HUDEP-2 (cell line): ENCODE results near the gene RDH13.
"Not testable (repeated sequence)": the region's sequence is repeated elsewhere in the genome, so short reads cannot be mapped to it uniquely, and the experiment has no call there.

Experiments used
- DNase-seq, 76 experiments: peaks; one replicate each; lab custom pipeline; 2025; ENCODE audit not compliant: unreplicated experiment in 76 of 76; lab: John Stamatoyannopoulos, UW

Gene RDH13

DNA sequence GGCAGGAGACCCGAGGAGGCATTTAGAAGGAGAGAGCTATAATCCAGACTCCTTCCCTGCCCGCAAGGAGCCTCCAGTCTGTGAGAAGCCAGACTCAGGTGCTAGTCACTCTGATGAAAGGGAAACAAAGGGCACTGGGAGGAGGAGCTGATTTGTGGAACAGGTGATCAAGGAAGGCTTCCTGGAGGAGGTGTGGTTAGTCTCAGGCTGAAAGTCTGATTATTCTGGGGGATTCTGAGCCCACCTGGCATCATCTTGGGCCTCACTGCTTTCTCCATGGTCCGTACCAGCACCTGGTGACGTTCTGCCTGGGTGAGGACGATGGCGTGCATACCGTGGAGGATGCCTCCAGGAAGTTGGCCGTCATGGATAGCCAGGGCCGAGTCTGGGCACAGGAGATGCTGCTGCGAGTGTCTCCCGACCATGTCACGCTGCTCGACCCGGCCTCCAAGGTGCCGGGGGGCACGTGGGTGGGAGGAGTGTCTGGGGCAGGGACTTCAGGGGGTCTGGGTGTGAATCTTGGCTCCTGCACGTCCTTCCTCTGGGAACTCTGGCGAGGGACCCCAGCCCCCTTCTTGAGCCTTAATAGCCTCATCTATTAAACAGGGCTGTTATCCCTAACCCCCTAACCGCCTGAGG, 16.6 kb upstream of the RDH13 start:
- no peak for DNase-seq

DNA sequence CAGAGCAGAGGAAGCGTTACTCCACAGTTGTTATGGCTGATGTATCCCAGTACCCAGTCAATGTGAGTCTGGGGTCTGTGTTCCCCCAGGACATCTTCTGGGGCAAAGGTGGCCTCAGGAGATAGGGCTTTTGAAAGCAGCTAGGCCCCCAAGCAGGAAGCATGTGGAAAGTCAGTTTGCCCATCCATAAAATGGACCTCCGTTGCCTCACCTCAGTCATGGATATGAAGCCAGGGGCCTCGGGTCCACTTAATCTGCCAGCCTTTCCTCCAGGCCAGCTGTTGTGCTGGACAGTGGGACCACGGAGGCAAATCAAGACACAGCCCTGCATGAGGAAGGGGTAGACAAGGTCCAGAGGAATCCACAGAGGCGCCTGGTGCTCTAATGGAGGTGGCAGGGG, 16.0 kb upstream of the RDH13 start:
- no peak for DNase-seq

- no peak for DNase-seq
Observed at GRCh38 chr19:55077106-55077505, 14.2 kb upstream of the RDH13 start.

DNA sequence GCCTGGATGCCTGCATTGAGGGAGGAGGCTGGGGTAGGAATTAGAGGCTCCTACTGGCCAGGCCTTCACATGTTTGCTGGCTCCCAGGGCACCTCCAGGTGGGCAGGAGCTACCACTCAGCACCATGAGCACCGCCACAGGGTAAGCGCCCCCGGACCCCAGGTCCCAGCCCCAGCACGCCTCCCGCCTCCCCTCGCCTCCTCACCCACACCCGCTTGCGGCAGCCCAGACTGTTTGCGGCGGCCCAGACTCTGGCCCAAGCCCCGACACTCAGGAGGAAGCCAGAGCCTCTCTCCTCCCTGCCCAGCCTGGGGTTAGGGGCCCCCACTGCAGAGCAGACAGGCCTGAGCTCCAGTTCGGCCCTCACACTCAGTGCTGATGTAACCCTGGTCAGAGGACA, 13.4 kb upstream of the RDH13 start:
- DNase-seq: no peak

GRCh38 chr19:55075371-55075998, 12.5 kb upstream of the RDH13 start, which contains the start of gene EPS8L1:
TSS of gene EPS8L1 (plus strand) at chr19:55075869. CDS start at chr19:55076445, 576 bp downstream.
- DNase-seq: no peak

DNA sequence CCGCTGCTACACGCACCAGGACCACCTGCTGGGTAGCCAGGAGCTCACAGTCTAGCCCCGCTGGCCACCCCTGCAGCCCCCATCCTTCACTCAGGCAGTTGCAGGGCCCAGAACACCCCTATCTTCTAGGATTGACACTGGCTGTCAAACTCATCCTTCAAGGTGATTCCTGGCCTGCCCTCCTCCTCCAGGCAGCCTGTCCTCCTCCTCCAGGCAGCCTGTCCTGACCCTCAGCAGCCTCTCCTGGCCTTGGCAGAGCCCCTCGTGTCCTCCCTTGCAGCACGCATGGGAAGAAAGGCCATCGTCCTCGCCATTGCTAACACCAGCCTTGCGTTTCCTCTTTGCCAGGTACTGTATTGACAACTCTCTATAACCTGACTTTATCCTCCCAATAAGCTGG, 9.0 kb upstream of the RDH13 start:
- no peak for DNase-seq

GRCh38 chr19:55071129-55071502, 8.2 kb upstream of the RDH13 start:
- DNase-seq: peak in 65 of 76 experiments; percentile 8 to 88 (median 59)

- DNase-seq: no peak
Observed at GRCh38 chr19:55070466-55071128, 7.6 kb upstream of the RDH13 start.

DNA sequence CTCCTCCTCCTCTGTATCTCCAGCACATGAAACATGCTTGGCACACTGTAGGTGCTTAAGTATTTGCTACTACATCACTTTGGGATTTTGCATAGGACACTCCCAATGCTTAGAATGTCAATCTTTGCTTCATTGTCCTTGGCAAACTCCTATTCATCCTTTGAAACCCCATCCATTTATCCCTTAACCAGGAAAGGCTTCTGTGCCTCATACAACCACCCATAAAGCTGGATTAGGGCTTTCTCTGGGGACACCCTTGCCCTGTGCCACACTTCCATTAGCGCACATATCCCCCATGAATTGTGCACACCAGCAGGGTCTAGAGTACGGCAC, 6.9 kb upstream of the RDH13 start:
- no peak for DNase-seq

- peak in 4 of 76 experiments; percentile 8 to 22 (median 18) for DNase-seq
Observed at GRCh38 chr19:55068950-55069864, 6.3 kb upstream of the RDH13 start.

DNA sequence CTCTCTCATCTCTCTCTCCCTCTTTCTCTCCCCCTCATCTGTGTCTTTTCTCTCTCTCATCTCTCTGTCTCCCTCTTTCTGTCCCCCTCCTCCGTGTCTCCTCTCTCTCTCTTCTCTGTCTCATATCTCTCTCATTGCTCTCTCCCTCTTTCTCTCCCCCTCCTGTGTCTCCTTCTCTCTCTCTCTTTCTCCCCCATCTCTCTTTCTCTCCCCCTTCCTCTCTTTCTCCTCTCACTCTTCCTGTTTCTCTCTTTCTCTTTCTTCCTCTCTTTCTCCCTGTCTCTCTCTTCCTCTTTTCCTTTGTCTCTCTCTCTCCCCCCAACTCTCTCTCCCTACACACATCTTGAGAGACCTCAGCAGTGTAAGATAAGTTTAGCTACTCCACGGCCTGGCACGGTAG, 4.9 kb upstream of the RDH13 start:
- DNase-seq: no peak

- no peak for DNase-seq
Observed at GRCh38 chr19:55066107-55066709, 3.3 kb upstream of the RDH13 start.

GRCh38 chr19:55065516-55065915, 2.6 kb upstream of the RDH13 start:
- DNase-seq: not testable (repeated sequence)

DNA sequence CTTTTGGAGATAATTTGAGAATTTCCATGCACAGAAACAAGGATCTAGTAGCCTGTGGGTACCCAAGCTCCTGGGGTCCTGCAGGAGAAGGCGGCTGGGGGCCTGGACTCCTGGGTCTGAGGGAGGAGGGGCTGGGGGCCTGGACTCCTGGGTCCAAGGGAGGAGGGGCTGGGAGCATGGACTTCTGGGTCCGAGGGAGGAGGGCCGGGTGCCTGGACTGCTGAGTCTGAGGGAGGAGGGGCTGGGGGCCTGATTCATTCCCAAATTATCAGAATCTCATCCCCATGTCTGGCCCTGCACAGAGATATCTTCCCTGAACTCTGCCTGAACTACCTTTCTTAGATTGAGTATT, 520 bp upstream of the RDH13 start:
- DNase-seq: no peak

DNA sequence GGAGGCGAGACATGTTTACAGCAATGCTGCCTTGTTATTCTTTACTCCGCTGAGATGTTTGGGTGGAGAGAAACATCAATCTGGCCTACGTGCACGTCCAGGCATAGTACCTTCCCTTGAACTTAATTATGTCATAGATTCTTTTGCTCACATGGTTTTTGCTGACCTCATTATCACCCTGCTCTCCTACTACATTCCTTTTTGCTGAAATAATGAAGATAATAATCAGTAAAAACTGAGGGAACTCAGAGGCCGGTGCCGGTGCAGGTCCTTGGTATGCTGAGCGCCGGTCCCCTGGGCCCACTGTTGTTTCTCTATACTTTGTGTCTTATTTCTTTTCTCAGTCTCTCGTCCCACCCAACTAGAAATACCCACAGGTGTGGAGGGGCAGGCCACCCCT, 2.7 kb downstream of the RDH13 start:
- not testable (repeated sequence) for DNase-seq

DNA sequence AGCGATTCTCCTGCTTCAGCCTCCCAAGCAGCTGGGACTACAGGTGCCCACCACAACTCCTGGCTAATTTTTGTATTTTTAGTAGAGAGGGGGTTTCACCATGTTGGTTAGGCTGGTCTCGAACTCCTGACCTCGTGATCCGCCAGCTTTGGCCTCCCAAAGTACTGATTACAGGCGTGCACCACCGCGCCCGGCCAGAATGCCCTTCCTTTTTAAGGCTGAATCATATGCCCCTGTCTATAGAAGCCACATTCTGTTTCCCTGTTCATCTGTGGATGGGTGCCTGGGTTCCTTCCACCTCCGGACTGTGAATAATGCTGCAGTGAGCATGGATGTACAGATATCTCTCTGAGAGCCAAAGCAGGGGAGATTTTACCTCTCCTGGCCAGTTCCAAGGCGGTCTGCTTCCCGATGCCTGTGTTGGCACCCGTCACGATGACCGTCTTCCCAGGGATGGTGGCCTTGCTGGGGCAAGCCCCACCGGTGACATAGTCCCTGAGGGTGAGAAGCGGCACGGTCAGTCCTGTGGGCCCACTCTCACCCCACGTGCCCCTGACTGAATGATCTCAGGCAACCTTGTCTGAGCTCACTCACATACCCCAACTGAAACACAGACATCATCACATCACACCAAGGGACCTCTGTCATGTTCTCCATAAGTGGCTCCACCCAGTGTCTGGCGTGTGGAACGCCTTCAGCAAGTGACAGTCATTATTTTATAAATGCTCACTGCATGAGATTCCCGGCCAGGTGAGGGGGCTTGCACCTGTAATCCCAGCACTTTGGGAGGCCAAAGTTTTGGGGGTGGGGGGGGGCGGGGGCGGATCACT, 4.0 kb downstream of the RDH13 start:
- DNase-seq: no peak

DNA sequence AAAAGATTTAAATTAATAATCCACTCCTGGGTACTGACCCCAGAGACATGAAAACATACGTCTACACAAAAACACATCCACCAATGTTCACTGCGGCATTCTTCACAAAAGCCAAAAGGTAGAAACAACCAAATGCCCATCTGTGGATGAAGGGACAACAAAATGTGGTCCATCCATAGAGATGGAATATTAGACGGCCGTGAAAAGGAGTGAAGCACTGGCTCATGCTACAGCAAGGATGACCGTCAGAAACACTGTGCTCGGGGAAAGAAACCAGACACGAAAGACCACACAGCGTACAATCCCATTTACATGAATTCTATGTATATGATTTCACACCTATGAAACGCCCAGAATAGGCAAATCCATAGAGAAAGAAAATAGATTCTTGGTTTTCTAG, 6.1 kb downstream of the RDH13 start:
- DNase-seq: no peak

GRCh38 chr19:55053735-55054134, 9.2 kb downstream of the RDH13 start:
- DNase-seq: no peak

DNA sequence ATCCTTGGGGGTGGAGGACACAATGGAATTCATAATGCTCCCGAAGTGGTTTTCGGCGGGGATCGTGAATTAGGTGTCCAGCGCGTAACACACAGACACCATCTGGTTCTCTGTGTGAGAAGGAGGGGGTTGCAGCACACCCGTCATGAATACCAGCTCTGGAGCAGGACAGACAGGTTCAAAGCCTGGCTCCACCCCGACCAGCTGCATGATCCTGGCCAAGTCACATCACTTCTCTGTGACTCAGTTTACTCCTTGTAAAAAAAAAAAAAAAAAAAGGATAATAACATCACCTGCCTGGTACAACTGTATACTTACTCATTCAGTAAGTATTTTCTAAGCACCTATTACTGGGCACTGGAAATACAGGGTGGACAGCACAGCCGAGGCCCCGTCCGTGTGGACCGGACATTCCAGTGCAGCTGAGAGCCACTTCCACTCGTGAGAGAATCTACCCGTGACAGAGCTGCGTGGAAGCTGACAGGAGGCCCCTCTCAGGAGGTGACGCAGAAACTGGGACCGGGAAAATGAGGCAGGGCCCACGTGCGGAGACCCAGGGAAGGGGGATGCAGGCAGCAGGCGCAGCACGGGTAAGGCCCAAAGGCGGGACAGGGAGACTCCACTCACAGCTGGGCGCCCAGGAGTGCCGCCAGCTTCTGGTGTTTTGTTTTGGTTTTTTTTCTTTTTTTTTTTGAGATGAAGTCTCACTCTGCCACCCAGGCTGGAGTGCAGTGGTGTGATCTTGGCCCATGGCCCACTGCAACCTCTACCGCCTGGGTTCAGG, 12.0 kb downstream of the RDH13 start:
- no peak for DNase-seq
